ENCODE measurements around the gene MARCHF2.

GRCh38 chr19:8413629-8413995, 507 bp downstream of the MARCHF2 start:
- no peak for TF ChIP-seq POLR2A (IDR thresholded peaks at IDR 0.05; ENCODE audit: low read depth, low read length)
- TF ChIP-seq POLR2AphosphoS5 (IDR thresholded peaks at IDR 0.05; ENCODE audit: low read depth, low read length): no peak
